Neural cell (in vitro differentiated cells): ENCODE data around the gene SNX24. TPM values are rescaled to one million over a fixed set of nuclear protein-coding genes. Genes with fewer than 3 reads are reported as not detected.
"Not testable (repeated sequence)": the region's sequence is repeated elsewhere in the genome, so short reads cannot be mapped to it uniquely, and the experiment has no call there.

Experiments
- H2AFZ ChIP-seq: fragments of 200-600, 300-800 bp; sonication (generic), shearing (Covaris generic); 2 replicates; pipeline ENCODE4 v1.6.0; 2014; ENCODE audit warnings: low read depth, mild to moderate bottlenecking, antibody characterized with exemption, low read length, moderate library complexity
- H3F3A ChIP-seq: fragments of 200-600 bp; shearing (Covaris generic); 2 replicates; pipeline ENCODE4 v1.6.1; 2016; ENCODE audit warnings: mild to moderate bottlenecking, moderate library complexity, mixed read lengths, antibody characterized with exemption, low read length; ENCODE audit not compliant: insufficient read depth, poor library complexity, severe bottlenecking
- H3K27ac ChIP-seq: fragments of 200-600, 300-800 bp; sonication (generic), shearing (Covaris generic); 2 replicates; pipeline ENCODE4 v1.5.1; 2014; ENCODE audit warnings: mild to moderate bottlenecking, low read length, moderate library complexity
- H3K27me3 ChIP-seq: fragments of 300-800, 200-600 bp; sonication (generic), shearing (Covaris generic); 2 replicates; pipeline ENCODE4 v1.6.0; 2014; ENCODE audit warnings: mild to moderate bottlenecking, low read depth, low read length, moderate library complexity; ENCODE audit not compliant: insufficient read depth
- H3K36me3 ChIP-seq: fragments of 300-800, 200-600 bp; sonication (generic), shearing (Covaris generic); 2 replicates; pipeline ENCODE4 v1.5.1; 2014; ENCODE audit warnings: mild to moderate bottlenecking, antibody characterized with exemption, low read length, moderate library complexity; ENCODE audit not compliant: insufficient read depth
- H3K4me2 ChIP-seq: fragments of 300-800, 200-600 bp; sonication (generic), shearing (Covaris generic); 2 replicates; pipeline ENCODE4 v1.6.0; 2014; ENCODE audit warnings: mild to moderate bottlenecking, low read length
- H3K4me3 ChIP-seq: fragments of 300-800, 200-600 bp; sonication (generic), shearing (Covaris generic); 2 replicates; pipeline ENCODE4 v1.5.1; 2014; ENCODE audit warnings: mild to moderate bottlenecking, low read length, moderate library complexity
- H3K79me2 ChIP-seq: fragments of 200-600 bp; shearing (Covaris generic); replicated peaks from 2 replicates; pipeline ENCODE4 v1.6.0; 2014; ENCODE audit warnings: mild to moderate bottlenecking, low read length, moderate library complexity; ENCODE audit not compliant: insufficient read depth
- H3K9ac ChIP-seq: fragments of 300-800, 200-600 bp; sonication (generic), shearing (Covaris generic); 2 replicates; pipeline ENCODE4 v1.6.1; 2016; ENCODE audit warnings: mild to moderate bottlenecking, low read length, mixed read lengths
- H3K9me2 ChIP-seq: fragments of 200-600 bp; shearing (Covaris generic); 2 replicates; pipeline ENCODE4 v1.6.1; 2016; ENCODE audit warnings: mild to moderate bottlenecking, low read length, mixed read lengths; ENCODE audit not compliant: insufficient read depth
- H3K9me3 ChIP-seq: fragments of 200-600, 300-800 bp; sonication (generic), shearing (Covaris generic); 2 replicates; pipeline ENCODE4 v1.6.1; 2016; ENCODE audit warnings: mild to moderate bottlenecking, mixed run types, low read length, moderate library complexity, mixed read lengths
- H4K20me1 ChIP-seq: fragments of 200-600 bp; shearing (Covaris generic); 2 replicates; pipeline ENCODE4 v1.6.1; 2016; ENCODE audit warnings: mild to moderate bottlenecking, mixed run types; ENCODE audit not compliant: insufficient read depth
- EP300 ChIP-seq: fragments of 450-650 bp; conservative IDR thresholded peaks from 2 replicates; pipeline ENCODE4 v1.6.1; 2014; ENCODE audit warnings: antibody characterized with exemption, mild to moderate bottlenecking, moderate library complexity; ENCODE audit not compliant: poor library complexity, severe bottlenecking
- EZH2 ChIP-seq: fragments of 200-600, 300-800 bp; shearing (Covaris generic), sonication (generic); IDR thresholded peaks from 2 replicates; pipeline ENCODE4 v1.6.1; 2014; ENCODE audit warnings: antibody characterized with exemption, low read length, borderline replicate concordance, mild to moderate bottlenecking; ENCODE audit not compliant: insufficient read depth, poor library complexity, severe bottlenecking
- MXI1 ChIP-seq: fragments of 450-650 bp; conservative IDR thresholded peaks from 2 replicates; pipeline ENCODE4 v1.6.1; 2014; ENCODE audit warnings: antibody characterized with exemption, mild to moderate bottlenecking; ENCODE audit not compliant: poor library complexity, severe bottlenecking
- POLR2AphosphoS5 ChIP-seq: IDR thresholded peaks from 2 replicates; pipeline ENCODE4 v1.6.1; 2012
- RAD21 ChIP-seq: fragments of 450-650 bp; conservative IDR thresholded peaks from 2 replicates; pipeline ENCODE4 v1.6.1; 2014; ENCODE audit warnings: antibody characterized with exemption, mild to moderate bottlenecking, moderate library complexity
- SMC3 ChIP-seq: fragments of 450-650 bp; conservative IDR thresholded peaks from 2 replicates; pipeline ENCODE4 v1.6.1; 2014; ENCODE audit warnings: antibody characterized with exemption, mild to moderate bottlenecking, moderate library complexity; ENCODE audit not compliant: poor library complexity
- TAF1 ChIP-seq: IDR thresholded peaks from 2 replicates; pipeline ENCODE4 v1.6.1; 2012; ENCODE audit warnings: low read depth
- polyA plus RNA-seq: library from polyadenylated mRNA; depleted of rRNA; stranded (reverse); fragments of >200 nt; gene quantifications from 2 replicates; pipeline ENCODE4 v1.2.3, GENCODE V29; 2014
- TF ChIP-seq, protein P1 (sequence below): IDR thresholded peaks from 2 replicates; pipeline ENCODE4 v1.6.1; 2012; ENCODE audit warnings: borderline replicate concordance
- TF ChIP-seq, protein P2 (sequence below): fragments of 450-650 bp; IDR thresholded peaks from 2 replicates; pipeline ENCODE4 v1.5.1; 2014; ENCODE audit warnings: antibody characterized with exemption, mild to moderate bottlenecking, moderate library complexity; ENCODE audit not compliant: poor library complexity, severe bottlenecking

Gene SNX24
- polyA plus RNA-seq, 1 donor from 2014 or later, result 12.8 TPM

DNA sequence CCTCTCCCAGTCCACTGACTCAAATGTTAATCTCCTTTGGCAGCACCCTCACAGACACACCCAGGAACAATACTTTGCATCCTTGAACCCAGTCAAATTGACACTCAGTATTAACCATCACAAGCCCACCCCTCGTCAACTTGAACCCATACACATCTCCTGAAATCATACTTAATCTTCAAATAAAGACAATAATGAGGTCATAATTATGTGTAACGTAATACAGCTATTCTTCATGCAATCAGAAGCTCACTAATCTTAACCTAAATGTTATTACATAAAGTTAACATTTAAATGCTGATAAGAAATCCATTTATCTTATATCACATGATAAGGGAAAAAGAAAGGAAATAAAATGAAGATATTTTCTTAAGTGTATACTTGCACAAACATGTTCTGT lies 125.9 kb downstream of the SNX24 start:
- TF ChIP-seq, protein P1, sequence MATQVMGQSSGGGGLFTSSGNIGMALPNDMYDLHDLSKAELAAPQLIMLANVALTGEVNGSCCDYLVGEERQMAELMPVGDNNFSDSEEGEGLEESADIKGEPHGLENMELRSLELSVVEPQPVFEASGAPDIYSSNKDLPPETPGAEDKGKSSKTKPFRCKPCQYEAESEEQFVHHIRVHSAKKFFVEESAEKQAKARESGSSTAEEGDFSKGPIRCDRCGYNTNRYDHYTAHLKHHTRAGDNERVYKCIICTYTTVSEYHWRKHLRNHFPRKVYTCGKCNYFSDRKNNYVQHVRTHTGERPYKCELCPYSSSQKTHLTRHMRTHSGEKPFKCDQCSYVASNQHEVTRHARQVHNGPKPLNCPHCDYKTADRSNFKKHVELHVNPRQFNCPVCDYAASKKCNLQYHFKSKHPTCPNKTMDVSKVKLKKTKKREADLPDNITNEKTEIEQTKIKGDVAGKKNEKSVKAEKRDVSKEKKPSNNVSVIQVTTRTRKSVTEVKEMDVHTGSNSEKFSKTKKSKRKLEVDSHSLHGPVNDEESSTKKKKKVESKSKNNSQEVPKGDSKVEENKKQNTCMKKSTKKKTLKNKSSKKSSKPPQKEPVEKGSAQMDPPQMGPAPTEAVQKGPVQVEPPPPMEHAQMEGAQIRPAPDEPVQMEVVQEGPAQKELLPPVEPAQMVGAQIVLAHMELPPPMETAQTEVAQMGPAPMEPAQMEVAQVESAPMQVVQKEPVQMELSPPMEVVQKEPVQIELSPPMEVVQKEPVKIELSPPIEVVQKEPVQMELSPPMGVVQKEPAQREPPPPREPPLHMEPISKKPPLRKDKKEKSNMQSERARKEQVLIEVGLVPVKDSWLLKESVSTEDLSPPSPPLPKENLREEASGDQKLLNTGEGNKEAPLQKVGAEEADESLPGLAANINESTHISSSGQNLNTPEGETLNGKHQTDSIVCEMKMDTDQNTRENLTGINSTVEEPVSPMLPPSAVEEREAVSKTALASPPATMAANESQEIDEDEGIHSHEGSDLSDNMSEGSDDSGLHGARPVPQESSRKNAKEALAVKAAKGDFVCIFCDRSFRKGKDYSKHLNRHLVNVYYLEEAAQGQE, result no peak
- TF ChIP-seq SMC3 (no peak), MXI1 (no peak), POLR2AphosphoS5 (no peak), TAF1 (no peak), RAD21 (no peak), EP300 (no peak), EZH2 (no peak)
- TF ChIP-seq, protein P2, sequence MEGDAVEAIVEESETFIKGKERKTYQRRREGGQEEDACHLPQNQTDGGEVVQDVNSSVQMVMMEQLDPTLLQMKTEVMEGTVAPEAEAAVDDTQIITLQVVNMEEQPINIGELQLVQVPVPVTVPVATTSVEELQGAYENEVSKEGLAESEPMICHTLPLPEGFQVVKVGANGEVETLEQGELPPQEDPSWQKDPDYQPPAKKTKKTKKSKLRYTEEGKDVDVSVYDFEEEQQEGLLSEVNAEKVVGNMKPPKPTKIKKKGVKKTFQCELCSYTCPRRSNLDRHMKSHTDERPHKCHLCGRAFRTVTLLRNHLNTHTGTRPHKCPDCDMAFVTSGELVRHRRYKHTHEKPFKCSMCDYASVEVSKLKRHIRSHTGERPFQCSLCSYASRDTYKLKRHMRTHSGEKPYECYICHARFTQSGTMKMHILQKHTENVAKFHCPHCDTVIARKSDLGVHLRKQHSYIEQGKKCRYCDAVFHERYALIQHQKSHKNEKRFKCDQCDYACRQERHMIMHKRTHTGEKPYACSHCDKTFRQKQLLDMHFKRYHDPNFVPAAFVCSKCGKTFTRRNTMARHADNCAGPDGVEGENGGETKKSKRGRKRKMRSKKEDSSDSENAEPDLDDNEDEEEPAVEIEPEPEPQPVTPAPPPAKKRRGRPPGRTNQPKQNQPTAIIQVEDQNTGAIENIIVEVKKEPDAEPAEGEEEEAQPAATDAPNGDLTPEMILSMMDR, result no peak
- no peaks in the 10 kb centered on the region for H3K9me3 ChIP-seq
- no peaks in the 10 kb centered on the region for H3K36me3 ChIP-seq
- H3K79me2 ChIP-seq, result no peaks in the 10 kb centered on the region
- no peak overlapping the region for H3K27ac ChIP-seq
- no peak overlapping the region for H3K4me2 ChIP-seq
- no peaks in the 10 kb centered on the region for H3F3A ChIP-seq
- H3K4me3 ChIP-seq, result no peak overlapping the region
- no peaks in the 10 kb centered on the region for H3K9me2 ChIP-seq
- no peaks in the 10 kb centered on the region for H4K20me1 ChIP-seq
- H3K9ac ChIP-seq, result no peak overlapping the region
- H3K27me3 ChIP-seq, result no peaks in the 10 kb centered on the region
- no peak overlapping the region for H2AFZ ChIP-seq

DNA sequence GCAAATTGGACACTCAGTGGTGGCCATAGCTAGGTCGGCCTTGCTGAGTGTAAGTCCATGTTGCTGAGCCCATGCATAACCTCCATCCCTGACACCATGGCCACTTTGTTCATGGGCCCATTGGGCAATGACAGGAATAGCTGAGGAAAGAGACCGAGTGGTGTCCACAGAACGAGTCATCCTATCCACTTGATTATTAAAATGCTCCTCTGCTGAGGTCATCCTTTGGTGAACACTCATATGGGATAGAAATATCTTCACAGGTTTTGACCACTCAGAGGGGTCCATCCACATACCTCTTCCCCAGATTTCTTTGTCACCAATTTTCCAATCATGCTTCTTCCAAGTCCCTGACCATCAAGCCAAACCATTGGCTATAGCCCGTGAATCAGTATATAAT lies 127.5 kb downstream of the SNX24 start:
- Histone ChIP-seq H3K9me3 (no peaks in the 10 kb centered on the region), H3K36me3 (no peaks in the 10 kb centered on the region), H3K27me3 (no peaks in the 10 kb centered on the region), H3K9ac (no peak overlapping the region), H3K4me2 (no peak overlapping the region), H4K20me1 (no peaks in the 10 kb centered on the region), H3F3A (no peaks in the 10 kb centered on the region), H3K4me3 (no peak overlapping the region), H2AFZ (no peak overlapping the region), H3K79me2 (no peaks in the 10 kb centered on the region), H3K9me2 (no peaks in the 10 kb centered on the region), H3K27ac (no peak overlapping the region)
- no peak for TF ChIP-seq TAF1
- TF ChIP-seq POLR2AphosphoS5, result no peak
- TF ChIP-seq, protein P2, result no peak
- TF ChIP-seq SMC3, result no peak
- TF ChIP-seq, protein P1, result no peak
- TF ChIP-seq MXI1, result no peak

DNA sequence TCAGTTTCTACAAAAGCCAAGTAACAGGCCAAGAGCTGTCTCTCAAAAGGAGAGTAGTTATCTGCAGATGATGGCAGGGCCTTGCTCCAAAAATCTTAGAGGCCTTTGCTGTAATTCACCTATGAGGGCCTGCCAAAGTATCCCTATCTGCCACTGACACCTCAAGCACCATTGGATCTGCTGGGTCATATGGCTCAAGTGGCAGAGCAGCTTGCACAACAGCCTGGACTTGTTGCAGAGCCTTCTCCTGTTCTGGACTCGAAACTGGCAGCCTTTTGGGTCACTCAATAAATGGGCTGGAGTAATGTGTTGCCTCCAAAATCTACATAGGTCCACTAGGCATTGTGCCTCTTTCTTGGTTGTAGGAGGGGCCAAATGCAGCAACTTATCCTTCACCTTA lies 128.3 kb downstream of the SNX24 start:
- not testable (repeated sequence) for H4K20me1 ChIP-seq, H3K27me3 ChIP-seq, H3K9me2 ChIP-seq, H3K9ac ChIP-seq, H3K79me2 ChIP-seq, H3K9me3 ChIP-seq, H3K4me3 ChIP-seq, H2AFZ ChIP-seq, H3K4me2 ChIP-seq, H3F3A ChIP-seq, H3K27ac ChIP-seq, H3K36me3 ChIP-seq
